Effector memory CD4-positive, alpha-beta T cell (primary cell): Measurements from ENCODE around the gene FRY.
"Not testable (repeated sequence)": the region's sequence is repeated elsewhere in the genome, so short reads cannot be mapped to it uniquely, and the experiment has no call there.

Experiments used
- DNase-seq, 3 donors: peaks; one replicate each; pipeline ENCODE4 v3.0.0-alpha.2; 2020
- H3K27ac ChIP-seq: 2 replicates; pipeline ENCODE4 v1.7.0; 2013; ENCODE audit warnings: mild to moderate bottlenecking, low read length, moderate library complexity; ENCODE audit not compliant: insufficient read depth, poor library complexity, severe bottlenecking
- H3K27me3 ChIP-seq: replicated peaks from 2 replicates; pipeline ENCODE4 v1.7.0; 2013; ENCODE audit warnings: mild to moderate bottlenecking, low read length; ENCODE audit not compliant: insufficient read depth, control insufficient read depth, poor library complexity, severe bottlenecking
- H3K36me3 ChIP-seq: 2 replicates; pipeline ENCODE4 v1.7.0; 2013; ENCODE audit warnings: mild to moderate bottlenecking, low read length, moderate library complexity; ENCODE audit not compliant: control insufficient read depth, insufficient read depth
- H3K4me1 ChIP-seq: 2 replicates; pipeline ENCODE4 v1.7.0; 2013; ENCODE audit warnings: low read length, mild to moderate bottlenecking; ENCODE audit not compliant: control insufficient read depth, insufficient read depth, poor library complexity, severe bottlenecking
- H3K4me3 ChIP-seq: 2 replicates; pipeline ENCODE4 v1.7.0; 2013; ENCODE audit warnings: low read length, low read depth, mild to moderate bottlenecking; ENCODE audit not compliant: insufficient read depth, poor library complexity, severe bottlenecking
- H3K9me3 ChIP-seq: 2 replicates; pipeline ENCODE4 v1.7.0; 2013; ENCODE audit warnings: mild to moderate bottlenecking, low read length, moderate library complexity; ENCODE audit not compliant: control insufficient read depth

Gene FRY

GRCh38 chr13:32047088-32047487 is 15.5 kb downstream of the FRY start:
- H3K27me3 ChIP-seq: no peaks in the 10 kb centered on the region
- peaks cover 17% of the 10 kb centered on the region for H3K4me1 ChIP-seq
- DNase-seq: no peak
- H3K4me3 ChIP-seq: no peak overlapping the region
- H3K9me3 ChIP-seq: no peaks in the 10 kb centered on the region
- no peak overlapping the region for H3K27ac ChIP-seq
- no peaks in the 10 kb centered on the region for H3K36me3 ChIP-seq

GRCh38 chr13:32047793-32048192 is 16.2 kb downstream of the FRY start:
- Histone ChIP-seq H3K9me3 (no peaks in the 10 kb centered on the region), H3K36me3 (no peaks in the 10 kb centered on the region), H3K4me1 (peaks cover 10% of the 10 kb centered on the region), H3K4me3 (no peak overlapping the region), H3K27me3 (no peaks in the 10 kb centered on the region), H3K27ac (no peak overlapping the region)
- DNase-seq: no peak

GRCh38 chr13:32048816-32049215 is 17.2 kb downstream of the FRY start:
- Histone ChIP-seq H3K4me3 (no peak overlapping the region), H3K36me3 (no peaks in the 10 kb centered on the region), H3K27ac (no peak overlapping the region), H3K9me3 (no peaks in the 10 kb centered on the region), H3K27me3 (no peaks in the 10 kb centered on the region), H3K4me1 (peaks cover 8% of the 10 kb centered on the region)
- DNase-seq: no peak

GRCh38 chr13:32051156-32051555 is 19.6 kb downstream of the FRY start:
- Histone ChIP-seq H3K9me3 (no peaks in the 10 kb centered on the region), H3K27ac (no peak overlapping the region), H3K36me3 (no peaks in the 10 kb centered on the region), H3K27me3 (no peaks in the 10 kb centered on the region), H3K4me3 (no peak overlapping the region), H3K4me1 (peaks cover 3% of the 10 kb centered on the region)
- no peak for DNase-seq

- H3K27me3 ChIP-seq: no peaks in the 10 kb centered on the region
Measured at GRCh38 chr13:32056316-32056715, 24.7 kb downstream of the FRY start.

GRCh38 chr13:32057325-32057724 is 25.8 kb downstream of the FRY start:
- not testable (repeated sequence) for H3K36me3 ChIP-seq, H3K4me3 ChIP-seq, H3K9me3 ChIP-seq, H3K4me1 ChIP-seq, DNase-seq, H3K27ac ChIP-seq, H3K27me3 ChIP-seq

More at GRCh38 chr13:32056316-32056715, 24.7 kb downstream of the FRY start:
- H3K27ac ChIP-seq: no peak overlapping the region
- no peaks in the 10 kb centered on the region for H3K36me3 ChIP-seq
- H3K9me3 ChIP-seq: no peaks in the 10 kb centered on the region
- H3K4me1 ChIP-seq: peaks cover 3% of the 10 kb centered on the region
- DNase-seq: no peak
- H3K4me3 ChIP-seq: no peak overlapping the region

GRCh38 chr13:32059511-32059984 is 28.0 kb downstream of the FRY start:
- Histone ChIP-seq H3K27ac (no peak overlapping the region), H3K4me1 (no peaks in the 10 kb centered on the region), H3K4me3 (no peak overlapping the region), H3K27me3 (no peaks in the 10 kb centered on the region), H3K36me3 (no peaks in the 10 kb centered on the region), H3K9me3 (no peaks in the 10 kb centered on the region)
- DNase-seq: no peak

- Histone ChIP-seq H3K4me1 (no peaks in the 10 kb centered on the region), H3K27ac (no peak overlapping the region), H3K27me3 (no peaks in the 10 kb centered on the region), H3K4me3 (no peak overlapping the region), H3K36me3 (no peaks in the 10 kb centered on the region), H3K9me3 (no peaks in the 10 kb centered on the region)
- no peak for DNase-seq
Measured at GRCh38 chr13:32060401-32060878, 28.9 kb downstream of the FRY start.

GRCh38 chr13:32063619-32064233 is 32.2 kb downstream of the FRY start:
- DNase-seq: no peak
- Histone ChIP-seq H3K4me1 (no peaks in the 10 kb centered on the region), H3K36me3 (no peaks in the 10 kb centered on the region), H3K4me3 (no peak overlapping the region), H3K9me3 (no peaks in the 10 kb centered on the region), H3K27me3 (no peaks in the 10 kb centered on the region), H3K27ac (no peak overlapping the region)

GRCh38 chr13:32067149-32067961 is 35.8 kb downstream of the FRY start:
- H3K9me3 ChIP-seq: no peaks in the 10 kb centered on the region
- H3K4me1 ChIP-seq: no peaks in the 10 kb centered on the region
- no peak overlapping the region for H3K27ac ChIP-seq
- H3K4me3 ChIP-seq: no peak overlapping the region
- H3K27me3 ChIP-seq: no peaks in the 10 kb centered on the region
- no peak for DNase-seq
- no peaks in the 10 kb centered on the region for H3K36me3 ChIP-seq
